ENCODE results near the gene PDPR. TPM values are rescaled to one million over a fixed set of nuclear protein-coding genes. Genes with fewer than 3 reads are reported as not detected.
A peak's percentile ranks its signal among the peaks of the same experiment; 100 is the strongest.
"Not testable (repeated sequence)": the region's sequence is repeated elsewhere in the genome, so short reads cannot be mapped to it uniquely, and the experiment has no call there.

Gene PDPR
- total RNA-seq, 2 experiments from 2014 or later, result 20.4 to 34.0 TPM

- H3K79me2 ChIP-seq (ENCODE audit: insufficient read depth, low read depth, low read length); H2AFZ ChIP-seq (ENCODE audit: low read length); H3K27ac ChIP-seq (ENCODE audit: low read depth, low read length, poor library complexity, severe bottlenecking); H3K36me3 ChIP-seq (ENCODE audit: insufficient read depth, low read length); intact Hi-C loops (cut with micrococcal nuclease; ENCODE audit: unreplicated experiment); DNase-seq (ENCODE audit: low spot score); H3K9me3 ChIP-seq (ENCODE audit: low read length); H4K20me1 ChIP-seq (ENCODE audit: insufficient read depth, low read length); H3K4me2 ChIP-seq (ENCODE audit: low read length); BruUV-seq (replicated peaks); H3K9me2 ChIP-seq (ENCODE audit: insufficient read depth, low read length); CTCF ChIA-PET (ENCODE audit: unreplicated experiment); H3K4me1 ChIP-seq (ENCODE audit: insufficient read depth, low read length, poor library complexity, severe bottlenecking); POLR2A ChIA-PET; H3K4me3 ChIP-seq (ENCODE audit: low read depth, low read length, poor library complexity, severe bottlenecking): not testable (repeated sequence)
These were observed 82.7 kb downstream of the PDPR start for GRCh38 chr16:70196683-70197300.

GRCh38 chr16:70197611-70198010, 83.5 kb downstream of the PDPR start:
- H3K9me2 ChIP-seq (ENCODE audit: insufficient read depth, low read length); intact Hi-C loops (cut with micrococcal nuclease; ENCODE audit: unreplicated experiment); POLR2A ChIA-PET; H3K4me1 ChIP-seq (ENCODE audit: insufficient read depth, low read length, poor library complexity, severe bottlenecking); H2AFZ ChIP-seq (ENCODE audit: low read length); H3K4me2 ChIP-seq (ENCODE audit: low read length); H4K20me1 ChIP-seq (ENCODE audit: insufficient read depth, low read length); BruUV-seq (replicated peaks); CTCF ChIA-PET (ENCODE audit: unreplicated experiment); H3K27ac ChIP-seq (ENCODE audit: low read depth, low read length, poor library complexity, severe bottlenecking); H3K4me3 ChIP-seq (ENCODE audit: low read depth, low read length, poor library complexity, severe bottlenecking); H3K79me2 ChIP-seq (ENCODE audit: insufficient read depth, low read depth, low read length); DNase-seq (ENCODE audit: low spot score); H3K9me3 ChIP-seq (ENCODE audit: low read length); H3K36me3 ChIP-seq (ENCODE audit: insufficient read depth, low read length): not testable (repeated sequence)

- H3K36me3 ChIP-seq (ENCODE audit: insufficient read depth, low read length); H2AFZ ChIP-seq (ENCODE audit: low read length); H3K79me2 ChIP-seq (ENCODE audit: insufficient read depth, low read depth, low read length); POLR2A ChIA-PET; H3K9me3 ChIP-seq (ENCODE audit: low read length); BruUV-seq (replicated peaks); CTCF ChIA-PET (ENCODE audit: unreplicated experiment); intact Hi-C loops (cut with micrococcal nuclease; ENCODE audit: unreplicated experiment); DNase-seq (ENCODE audit: low spot score); H3K27ac ChIP-seq (ENCODE audit: low read depth, low read length, poor library complexity, severe bottlenecking); H3K4me1 ChIP-seq (ENCODE audit: insufficient read depth, low read length, poor library complexity, severe bottlenecking); H3K4me2 ChIP-seq (ENCODE audit: low read length); H3K4me3 ChIP-seq (ENCODE audit: low read depth, low read length, poor library complexity, severe bottlenecking); H3K9me2 ChIP-seq (ENCODE audit: insufficient read depth, low read length); H4K20me1 ChIP-seq (ENCODE audit: insufficient read depth, low read length): not testable (repeated sequence)
These were observed 84.1 kb downstream of the PDPR start for GRCh38 chr16:70198230-70198629.

GRCh38 chr16:70198666-70199065, 84.5 kb downstream of the PDPR start:
- H3K9me2 ChIP-seq (ENCODE audit: insufficient read depth, low read length); H3K27ac ChIP-seq (ENCODE audit: low read depth, low read length, poor library complexity, severe bottlenecking); BruUV-seq (replicated peaks); H3K4me2 ChIP-seq (ENCODE audit: low read length); H2AFZ ChIP-seq (ENCODE audit: low read length); H3K4me3 ChIP-seq (ENCODE audit: low read depth, low read length, poor library complexity, severe bottlenecking); H3K36me3 ChIP-seq (ENCODE audit: insufficient read depth, low read length); POLR2A ChIA-PET; H3K79me2 ChIP-seq (ENCODE audit: insufficient read depth, low read depth, low read length); DNase-seq (ENCODE audit: low spot score); CTCF ChIA-PET (ENCODE audit: unreplicated experiment); H3K9me3 ChIP-seq (ENCODE audit: low read length); intact Hi-C loops (cut with micrococcal nuclease; ENCODE audit: unreplicated experiment); H4K20me1 ChIP-seq (ENCODE audit: insufficient read depth, low read length); H3K4me1 ChIP-seq (ENCODE audit: insufficient read depth, low read length, poor library complexity, severe bottlenecking): not testable (repeated sequence)

- H3K9me2 ChIP-seq (ENCODE audit: insufficient read depth, low read length); intact Hi-C loops (cut with micrococcal nuclease; ENCODE audit: unreplicated experiment); H3K79me2 ChIP-seq (ENCODE audit: insufficient read depth, low read depth, low read length); H3K9me3 ChIP-seq (ENCODE audit: low read length); POLR2A ChIA-PET; H3K4me3 ChIP-seq (ENCODE audit: low read depth, low read length, poor library complexity, severe bottlenecking); H3K4me2 ChIP-seq (ENCODE audit: low read length); H2AFZ ChIP-seq (ENCODE audit: low read length); H3K27ac ChIP-seq (ENCODE audit: low read depth, low read length, poor library complexity, severe bottlenecking); H4K20me1 ChIP-seq (ENCODE audit: insufficient read depth, low read length); BruUV-seq (replicated peaks); CTCF ChIA-PET (ENCODE audit: unreplicated experiment); H3K4me1 ChIP-seq (ENCODE audit: insufficient read depth, low read length, poor library complexity, severe bottlenecking); DNase-seq (ENCODE audit: low spot score); H3K36me3 ChIP-seq (ENCODE audit: insufficient read depth, low read length): not testable (repeated sequence)
These were observed 85.0 kb downstream of the PDPR start for GRCh38 chr16:70199170-70199569.

GRCh38 chr16:70200063-70200462, 85.9 kb downstream of the PDPR start:
- DNase-seq (ENCODE audit: low spot score); H3K4me3 ChIP-seq (ENCODE audit: low read depth, low read length, poor library complexity, severe bottlenecking); H3K79me2 ChIP-seq (ENCODE audit: insufficient read depth, low read depth, low read length); H3K9me2 ChIP-seq (ENCODE audit: insufficient read depth, low read length); CTCF ChIA-PET (ENCODE audit: unreplicated experiment); H4K20me1 ChIP-seq (ENCODE audit: insufficient read depth, low read length); H3K36me3 ChIP-seq (ENCODE audit: insufficient read depth, low read length); H2AFZ ChIP-seq (ENCODE audit: low read length); H3K4me2 ChIP-seq (ENCODE audit: low read length); H3K4me1 ChIP-seq (ENCODE audit: insufficient read depth, low read length, poor library complexity, severe bottlenecking); intact Hi-C loops (cut with micrococcal nuclease; ENCODE audit: unreplicated experiment); H3K9me3 ChIP-seq (ENCODE audit: low read length); H3K27ac ChIP-seq (ENCODE audit: low read depth, low read length, poor library complexity, severe bottlenecking): not testable (repeated sequence)
- BruUV-seq (replicated peaks), result TSS peak; percentile 44
- POLR2A ChIA-PET, result interaction anchor here (0.6 kb wide), 1 partner anchor 228 kb away, joined by 6 read pairs; no protein-coding TSS in a partner anchor

GRCh38 chr16:70203508-70203907, 89.4 kb downstream of the PDPR start:
- CTCF ChIA-PET (ENCODE audit: unreplicated experiment); H3K9me2 ChIP-seq (ENCODE audit: insufficient read depth, low read length); POLR2A ChIA-PET; DNase-seq (ENCODE audit: low spot score); H3K27ac ChIP-seq (ENCODE audit: low read depth, low read length, poor library complexity, severe bottlenecking); H3K4me3 ChIP-seq (ENCODE audit: low read depth, low read length, poor library complexity, severe bottlenecking); H3K4me2 ChIP-seq (ENCODE audit: low read length); BruUV-seq (replicated peaks); H4K20me1 ChIP-seq (ENCODE audit: insufficient read depth, low read length); H3K79me2 ChIP-seq (ENCODE audit: insufficient read depth, low read depth, low read length); H3K9me3 ChIP-seq (ENCODE audit: low read length); H3K4me1 ChIP-seq (ENCODE audit: insufficient read depth, low read length, poor library complexity, severe bottlenecking); intact Hi-C loops (cut with micrococcal nuclease; ENCODE audit: unreplicated experiment); H2AFZ ChIP-seq (ENCODE audit: low read length): not testable (repeated sequence)
- H3K36me3 ChIP-seq (ENCODE audit: insufficient read depth, low read length), result peaks cover 15% of the 10 kb centered on the region
